ENCODE data around the gene CYP4F12. TPM values are rescaled to one million over a fixed set of nuclear protein-coding genes. Genes with fewer than 3 reads are reported as not detected.

The CYP4F12 gene
- total and polyA plus RNA-seq, 7 donors: 0.36 to 2.4 (median 1.3) TPM; not detected in 2

GRCh38 chr19:15629003-15629880 lies 43.6 kb upstream of the CYP4F12 start:
- WGBS, 3 donors: 7 to 16% (median 10%) methylated on average over 25 of the region's 25 CpGs
- ATAC-seq: peak in 2 of 4 donors; percentile 51 to 53
- H3K27me3 ChIP-seq (ENCODE audit: insufficient read depth in 3 of 3, low read length in 2 of 3): peaks cover 0 to 5% (median 2%) of the 10 kb centered on the region in 3 donors
- H3K9me3 ChIP-seq: peaks cover 3% of the 10 kb centered on the region
- H3K4me3 ChIP-seq: no peak overlapping the region
- no peak overlapping the region for H3K27ac ChIP-seq
- DNase-seq: peak; percentile 74 to 85
- TF ChIP-seq CTCF (IDR thresholded peaks at IDR 0.05): peak; percentile 68
- H3K36me3 ChIP-seq (ENCODE audit: insufficient read depth in 1 of 2, low read depth in 1 of 2): no peaks in the 10 kb centered on the region
- intact Hi-C loops (cut with DNase I): loop anchor here in 1 of 2 donors (5.0 kb wide), 1 partner anchor 553 kb away; no protein-coding TSS in a partner anchor
- H3K4me1 ChIP-seq: no peaks in the 10 kb centered on the region

- TF ChIP-seq CTCF (IDR thresholded peaks at IDR 0.05): no peak
- H3K27ac ChIP-seq: no peak overlapping the region
- H3K27me3 ChIP-seq (ENCODE audit: insufficient read depth in 3 of 3, low read length in 2 of 3): peaks cover 0 to 5% (median 2%) of the 10 kb centered on the region in 3 donors
- H3K9me3 ChIP-seq: no peaks in the 10 kb centered on the region
- H3K4me3 ChIP-seq: no peak overlapping the region
- no peaks in the 10 kb centered on the region for H3K4me1 ChIP-seq
- intact Hi-C loops (cut with DNase I): no loop called here
- no peak for ATAC-seq
- WGBS, 3 donors: 0 to 3% (median 2%) methylated on average over 5 to 9 of the region's 9 CpGs
- no peaks in the 10 kb centered on the region for H3K36me3 ChIP-seq (ENCODE audit: insufficient read depth in 1 of 2, low read depth in 1 of 2)
- DNase-seq: no peak
Observed at GRCh38 chr19:15631817-15632216, 41.1 kb upstream of the CYP4F12 start.

GRCh38 chr19:15633082-15633835 lies 39.6 kb upstream of the CYP4F12 start:
- H3K27ac ChIP-seq: no peak overlapping the region
- H3K27me3 ChIP-seq (ENCODE audit: insufficient read depth in 3 of 3, low read length in 2 of 3): peaks cover 0 to 5% (median 2%) of the 10 kb centered on the region in 3 donors
- no peaks in the 10 kb centered on the region for H3K36me3 ChIP-seq (ENCODE audit: insufficient read depth in 1 of 2, low read depth in 1 of 2)
- intact Hi-C loops (cut with DNase I): no loop called here
- no peaks in the 10 kb centered on the region for H3K9me3 ChIP-seq
- no peak for TF ChIP-seq CTCF (IDR thresholded peaks at IDR 0.05)
- H3K4me3 ChIP-seq: no peak overlapping the region
- 46 to 52% (median 51%) methylated on average over 5 of the region's 5 CpGs for WGBS, 3 donors
- no peaks in the 10 kb centered on the region for H3K4me1 ChIP-seq
- no peak for ATAC-seq
- no peak for DNase-seq

GRCh38 chr19:15634105-15634504 lies 38.8 kb upstream of the CYP4F12 start:
- peaks cover 0 to 5% (median 2%) of the 10 kb centered on the region in 3 donors for H3K27me3 ChIP-seq (ENCODE audit: insufficient read depth in 3 of 3, low read length in 2 of 3)
- H3K36me3 ChIP-seq (ENCODE audit: insufficient read depth in 1 of 2, low read depth in 1 of 2): no peaks in the 10 kb centered on the region
- H3K4me1 ChIP-seq: no peaks in the 10 kb centered on the region
- H3K27ac ChIP-seq: no peak overlapping the region
- ATAC-seq: no peak
- 62 to 74% (median 69%) methylated on average over 3 of the region's 3 CpGs for WGBS, 3 donors
- TF ChIP-seq CTCF (IDR thresholded peaks at IDR 0.05): no peak
- H3K9me3 ChIP-seq: no peaks in the 10 kb centered on the region
- H3K4me3 ChIP-seq: no peak overlapping the region
- DNase-seq: no peak
- intact Hi-C loops (cut with DNase I): no loop called here
